ENCODE measurements around the gene GAA.
A peak's percentile ranks its signal among the peaks of the same experiment; 100 is the strongest.

The GAA gene

DNA sequence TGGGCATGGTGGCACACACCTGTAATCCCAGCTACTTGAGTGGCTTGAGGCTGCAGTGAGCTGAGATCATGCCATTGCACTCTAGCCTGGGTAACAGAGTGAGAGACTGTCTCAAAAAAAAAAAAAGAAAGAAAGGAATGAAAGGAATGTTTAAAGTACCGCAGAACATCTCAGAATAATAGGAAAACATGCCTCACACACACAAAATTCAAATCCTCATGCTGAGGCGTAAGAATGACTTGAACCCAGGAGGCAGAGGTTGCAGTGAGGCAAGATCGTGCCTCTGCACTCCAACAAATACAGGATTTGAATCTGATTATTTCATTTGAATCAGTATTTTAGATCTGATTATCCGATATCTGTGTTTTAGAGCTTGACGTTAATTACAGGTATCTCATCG lies 21.3 kb upstream of the GAA start:
- Mint-ChIP-seq H3K36me3 (ENCODE audit: low read depth) (peaks cover 13% of the 10 kb centered on the region), H3K4me3 (no peak overlapping the region), H3K9me3 (no peaks in the 10 kb centered on the region), H3K27me3 (ENCODE audit: low read depth) (no peaks in the 10 kb centered on the region), H3K27ac (no peak overlapping the region), H3K4me1 (no peaks in the 10 kb centered on the region)
- TF ChIP-seq, protein P1, sequence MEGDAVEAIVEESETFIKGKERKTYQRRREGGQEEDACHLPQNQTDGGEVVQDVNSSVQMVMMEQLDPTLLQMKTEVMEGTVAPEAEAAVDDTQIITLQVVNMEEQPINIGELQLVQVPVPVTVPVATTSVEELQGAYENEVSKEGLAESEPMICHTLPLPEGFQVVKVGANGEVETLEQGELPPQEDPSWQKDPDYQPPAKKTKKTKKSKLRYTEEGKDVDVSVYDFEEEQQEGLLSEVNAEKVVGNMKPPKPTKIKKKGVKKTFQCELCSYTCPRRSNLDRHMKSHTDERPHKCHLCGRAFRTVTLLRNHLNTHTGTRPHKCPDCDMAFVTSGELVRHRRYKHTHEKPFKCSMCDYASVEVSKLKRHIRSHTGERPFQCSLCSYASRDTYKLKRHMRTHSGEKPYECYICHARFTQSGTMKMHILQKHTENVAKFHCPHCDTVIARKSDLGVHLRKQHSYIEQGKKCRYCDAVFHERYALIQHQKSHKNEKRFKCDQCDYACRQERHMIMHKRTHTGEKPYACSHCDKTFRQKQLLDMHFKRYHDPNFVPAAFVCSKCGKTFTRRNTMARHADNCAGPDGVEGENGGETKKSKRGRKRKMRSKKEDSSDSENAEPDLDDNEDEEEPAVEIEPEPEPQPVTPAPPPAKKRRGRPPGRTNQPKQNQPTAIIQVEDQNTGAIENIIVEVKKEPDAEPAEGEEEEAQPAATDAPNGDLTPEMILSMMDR (IDR thresholded peaks at IDR 0.05; ENCODE audit: unreplicated experiment in 3 of 3) = no peak

DNA sequence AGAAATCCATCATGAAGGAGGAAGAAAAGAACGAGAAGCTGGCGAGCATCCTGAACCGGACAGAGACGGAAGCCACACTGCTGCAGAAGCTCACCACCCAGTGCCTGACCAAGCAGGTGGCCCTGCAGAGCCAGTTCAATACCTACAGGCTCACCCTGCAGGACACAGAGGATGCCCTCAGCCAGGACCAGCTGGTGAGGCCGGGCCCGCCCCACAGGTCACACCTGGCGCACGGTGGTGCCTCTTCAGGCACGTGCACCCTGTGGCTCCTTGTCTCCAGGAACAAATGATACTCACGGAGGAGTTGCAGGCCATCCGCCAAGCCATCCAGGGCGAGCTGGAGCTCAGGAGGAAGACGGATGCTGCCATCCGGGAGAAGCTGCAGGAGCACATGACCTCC lies 19.8 kb upstream of the GAA start:
- H3K9me3 Mint-ChIP-seq = no peaks in the 10 kb centered on the region
- no peak overlapping the region for H3K4me3 Mint-ChIP-seq
- TF ChIP-seq, protein P1 (IDR thresholded peaks at IDR 0.05; ENCODE audit: unreplicated experiment in 3 of 3) = no peak
- peaks cover 13% of the 10 kb centered on the region for H3K36me3 Mint-ChIP-seq (ENCODE audit: low read depth)
- peaks cover 3% of the 10 kb centered on the region for H3K27me3 Mint-ChIP-seq (ENCODE audit: low read depth)
- no peak overlapping the region for H3K27ac Mint-ChIP-seq
- no peaks in the 10 kb centered on the region for H3K4me1 Mint-ChIP-seq

DNA sequence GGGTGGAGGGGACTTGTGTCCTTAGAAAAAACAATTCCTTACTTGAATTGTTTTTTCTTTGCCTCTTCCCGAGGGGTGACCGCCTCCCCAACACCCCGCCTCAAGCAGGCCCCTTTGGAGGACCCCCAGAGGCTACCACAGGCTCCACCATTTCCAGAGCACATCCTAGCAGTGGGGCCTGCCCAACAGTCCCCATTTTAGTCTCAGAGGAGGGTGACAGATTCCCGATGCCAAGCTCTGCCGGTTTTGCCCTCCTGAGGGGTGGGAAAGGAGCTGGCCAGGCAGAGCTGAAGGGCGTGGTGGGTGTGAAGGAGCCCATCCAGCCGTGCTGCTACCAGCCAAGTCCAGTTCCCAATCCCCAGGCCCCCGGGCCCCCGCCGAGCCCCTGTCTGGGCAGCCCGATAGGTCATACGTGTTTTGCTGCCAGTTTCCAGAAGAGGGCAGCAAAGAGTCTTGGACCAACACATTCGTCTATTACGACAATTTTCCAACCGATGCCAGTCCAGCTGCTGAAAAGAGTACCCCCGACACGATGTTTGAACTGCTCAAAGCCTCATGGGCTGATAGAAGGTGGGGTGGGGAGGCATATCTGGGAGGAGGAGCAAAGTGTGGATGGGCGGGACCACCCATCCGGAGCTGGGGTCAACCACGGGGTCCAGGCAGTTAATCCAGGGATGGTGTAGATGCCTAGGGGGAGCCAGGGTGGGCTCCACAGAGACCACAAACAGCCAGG lies 18.8 kb upstream of the GAA start:
- peaks cover 3% of the 10 kb centered on the region for H3K27me3 Mint-ChIP-seq (ENCODE audit: low read depth)
- TF ChIP-seq, protein P1 (IDR thresholded peaks at IDR 0.05; ENCODE audit: unreplicated experiment in 3 of 3) = peak; percentile 69 to 76 (median 75)
- H3K4me1 Mint-ChIP-seq = no peaks in the 10 kb centered on the region
- H3K36me3 Mint-ChIP-seq (ENCODE audit: low read depth) = peaks cover 11% of the 10 kb centered on the region
- H3K4me3 Mint-ChIP-seq = no peak overlapping the region
- H3K27ac Mint-ChIP-seq = no peak overlapping the region
- H3K9me3 Mint-ChIP-seq = no peaks in the 10 kb centered on the region

DNA sequence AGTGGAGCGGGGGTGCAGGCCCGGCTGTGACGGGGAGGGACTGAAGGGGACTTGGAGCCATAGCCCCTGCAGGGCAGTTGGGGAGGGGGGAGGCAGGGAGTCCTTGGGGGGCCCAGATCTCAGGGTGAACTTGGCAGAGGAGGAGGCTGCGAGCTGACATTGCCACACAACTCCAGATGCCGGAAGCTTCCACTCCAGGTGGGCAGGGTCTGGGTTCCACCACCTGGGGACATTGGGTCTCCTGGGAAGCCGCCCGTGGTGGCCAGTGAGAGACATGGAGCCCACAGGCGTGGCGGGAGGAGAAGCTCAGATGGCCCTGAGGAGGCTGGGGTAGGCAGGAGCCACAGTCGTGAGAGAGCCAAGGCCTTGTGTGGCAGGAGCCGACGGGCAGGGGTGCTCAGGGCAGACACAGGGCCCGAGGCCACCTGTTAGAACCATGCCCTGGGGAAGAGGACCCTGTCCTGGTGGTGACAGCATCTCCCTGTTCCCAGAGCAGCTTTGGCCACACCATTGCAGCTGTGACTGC lies 18.2 kb upstream of the GAA start:
- Mint-ChIP-seq H3K36me3 (ENCODE audit: low read depth) (peaks cover 9% of the 10 kb centered on the region), H3K27ac (no peak overlapping the region), H3K4me1 (no peaks in the 10 kb centered on the region), H3K4me3 (no peak overlapping the region), H3K27me3 (ENCODE audit: low read depth) (peaks cover 3% of the 10 kb centered on the region), H3K9me3 (no peaks in the 10 kb centered on the region)
- TF ChIP-seq, protein P1 (IDR thresholded peaks at IDR 0.05; ENCODE audit: unreplicated experiment in 3 of 3) = no peak

DNA sequence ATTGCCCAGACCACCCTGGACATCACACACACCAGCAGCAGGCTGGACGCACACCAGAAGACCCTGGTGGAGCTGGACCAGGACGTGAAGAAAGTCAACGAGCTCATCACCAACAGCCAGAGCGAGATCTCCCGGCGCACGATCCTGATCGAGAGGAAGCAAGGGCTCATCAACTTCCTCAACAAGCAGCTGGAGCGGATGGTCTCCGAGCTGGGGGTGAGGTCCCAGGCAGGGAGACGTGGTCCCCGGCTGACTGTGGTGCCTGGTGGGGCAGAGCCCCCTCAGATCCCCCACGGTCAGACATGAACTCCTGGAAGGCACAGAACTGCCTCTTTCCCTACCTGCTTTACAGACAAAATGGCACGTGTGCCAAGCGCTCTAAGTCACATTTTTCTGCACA lies 16.6 kb upstream of the GAA start:
- Mint-ChIP-seq H3K27ac (no peak overlapping the region), H3K4me1 (no peaks in the 10 kb centered on the region), H3K27me3 (ENCODE audit: low read depth) (peaks cover 3% of the 10 kb centered on the region), H3K4me3 (no peak overlapping the region), H3K36me3 (ENCODE audit: low read depth) (peaks cover 6% of the 10 kb centered on the region), H3K9me3 (no peaks in the 10 kb centered on the region)
- TF ChIP-seq, protein P1 (IDR thresholded peaks at IDR 0.05; ENCODE audit: unreplicated experiment in 3 of 3) = no peak

DNA sequence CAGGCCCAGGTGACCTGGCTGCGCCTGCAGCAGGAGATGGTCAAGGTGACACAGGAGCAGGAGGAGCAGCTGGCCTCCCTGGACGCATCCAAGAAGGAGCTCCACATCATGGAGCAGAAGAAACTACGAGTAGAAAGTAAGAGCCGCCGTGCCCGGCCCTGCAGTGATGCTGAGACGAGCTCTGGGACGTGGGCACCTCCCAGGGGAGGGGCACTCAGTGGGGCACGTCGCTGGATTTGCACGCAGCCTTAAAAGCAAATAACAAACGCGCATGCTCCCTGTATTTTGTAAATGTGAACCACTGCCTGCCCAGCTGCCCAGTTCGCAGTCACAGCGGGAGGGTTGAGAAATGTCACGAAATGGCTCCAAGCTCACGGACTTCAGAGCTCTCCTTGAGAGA lies 15.3 kb upstream of the GAA start:
- H3K9me3 Mint-ChIP-seq = no peaks in the 10 kb centered on the region

More for the DNA sequence above, 15.3 kb upstream of the GAA start:
- Mint-ChIP-seq H3K27ac (no peak overlapping the region), H3K36me3 (ENCODE audit: low read depth) (peaks cover 12% of the 10 kb centered on the region), H3K4me3 (no peak overlapping the region), H3K4me1 (no peaks in the 10 kb centered on the region), H3K27me3 (ENCODE audit: low read depth) (peaks cover 3% of the 10 kb centered on the region)
- TF ChIP-seq, protein P1 (IDR thresholded peaks at IDR 0.05; ENCODE audit: unreplicated experiment in 3 of 3) = no peak
